ENCODE measurements around the gene REN. TPM values are rescaled to one million over a fixed set of nuclear protein-coding genes. Genes with fewer than 3 reads are reported as not detected.

The REN gene
- total and polyA plus RNA-seq, 7 donors, result not detected

DNA sequence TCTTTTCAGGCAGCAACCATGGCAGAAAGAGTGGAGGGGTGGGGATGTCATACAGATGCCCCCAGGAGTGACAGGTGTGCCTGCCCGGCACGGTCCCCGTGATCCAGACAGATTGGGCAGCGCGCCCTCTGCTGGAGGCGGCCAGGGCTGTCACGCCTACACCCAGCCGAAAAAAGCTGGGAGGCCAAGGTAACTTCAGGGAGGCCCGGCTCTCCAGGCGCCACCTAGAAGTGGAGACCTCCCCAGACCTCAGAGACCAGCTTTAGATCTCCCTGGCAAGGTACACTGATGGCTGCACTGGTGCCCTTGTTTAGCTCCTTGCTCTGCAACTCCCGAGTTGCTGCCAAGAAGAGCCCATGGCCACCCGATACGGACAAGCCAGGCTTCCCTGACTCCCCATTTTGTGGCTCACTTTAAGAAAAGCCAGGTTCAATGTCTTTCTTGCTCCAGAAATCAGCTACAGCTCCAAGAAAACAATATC, 41.0 kb upstream of the REN start:
- intact Hi-C loops (cut with DNase I), result loop anchor here (1.0 to 2.0 kb wide), 3 partner anchors 44 to 346 kb away; partner anchors contain the start of gene SNRPE (in 1 of the 2)
- ATAC-seq (peak; percentile 96 to 98 (median 96)), DNase-seq (peak; percentile 74 to 85)
- Histone ChIP-seq H3K4me1 (no peaks in the 10 kb centered on the region), H3K36me3 (ENCODE audit: insufficient read depth in 1 of 2, low read depth in 1 of 2) (no peaks in the 10 kb centered on the region), H3K4me3 (no peak overlapping the region), H3K27me3 (ENCODE audit: insufficient read depth in 3 of 3, low read length in 2 of 3) (peaks cover 0 to 2% (median 0%) of the 10 kb centered on the region in 3 donors), H3K9me3 (no peaks in the 10 kb centered on the region), H3K27ac (no peak overlapping the region)
- TF ChIP-seq, protein P1, sequence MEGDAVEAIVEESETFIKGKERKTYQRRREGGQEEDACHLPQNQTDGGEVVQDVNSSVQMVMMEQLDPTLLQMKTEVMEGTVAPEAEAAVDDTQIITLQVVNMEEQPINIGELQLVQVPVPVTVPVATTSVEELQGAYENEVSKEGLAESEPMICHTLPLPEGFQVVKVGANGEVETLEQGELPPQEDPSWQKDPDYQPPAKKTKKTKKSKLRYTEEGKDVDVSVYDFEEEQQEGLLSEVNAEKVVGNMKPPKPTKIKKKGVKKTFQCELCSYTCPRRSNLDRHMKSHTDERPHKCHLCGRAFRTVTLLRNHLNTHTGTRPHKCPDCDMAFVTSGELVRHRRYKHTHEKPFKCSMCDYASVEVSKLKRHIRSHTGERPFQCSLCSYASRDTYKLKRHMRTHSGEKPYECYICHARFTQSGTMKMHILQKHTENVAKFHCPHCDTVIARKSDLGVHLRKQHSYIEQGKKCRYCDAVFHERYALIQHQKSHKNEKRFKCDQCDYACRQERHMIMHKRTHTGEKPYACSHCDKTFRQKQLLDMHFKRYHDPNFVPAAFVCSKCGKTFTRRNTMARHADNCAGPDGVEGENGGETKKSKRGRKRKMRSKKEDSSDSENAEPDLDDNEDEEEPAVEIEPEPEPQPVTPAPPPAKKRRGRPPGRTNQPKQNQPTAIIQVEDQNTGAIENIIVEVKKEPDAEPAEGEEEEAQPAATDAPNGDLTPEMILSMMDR (IDR thresholded peaks at IDR 0.05), result peak; percentile 85
- 11 to 17% (median 14%) methylated on average over 13 of the region's 13 CpGs for WGBS, 3 donors

DNA sequence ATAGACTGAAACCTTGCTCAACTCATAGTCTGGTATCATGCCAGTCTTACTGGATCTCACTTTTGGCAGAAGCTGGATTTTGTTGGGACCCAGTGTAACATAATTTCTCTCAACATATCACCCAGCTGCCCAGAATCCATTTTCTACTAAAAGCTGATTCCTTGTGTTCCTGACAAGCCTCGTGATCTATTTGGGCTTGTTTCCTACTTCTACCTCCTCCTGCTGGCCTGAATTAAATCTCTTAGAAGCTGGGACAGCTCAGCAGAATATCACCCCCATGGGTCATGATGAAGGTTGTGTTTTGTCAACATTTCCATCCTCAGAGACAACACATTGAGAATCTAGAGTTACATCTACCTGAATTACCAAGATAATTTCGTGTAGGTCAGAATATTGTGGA, 40.0 kb upstream of the REN start:
- Histone ChIP-seq H3K27me3 (ENCODE audit: insufficient read depth in 3 of 3, low read length in 2 of 3) (peaks cover 0 to 2% (median 0%) of the 10 kb centered on the region in 3 donors), H3K27ac (no peak overlapping the region), H3K9me3 (no peaks in the 10 kb centered on the region), H3K36me3 (ENCODE audit: insufficient read depth in 1 of 2, low read depth in 1 of 2) (no peaks in the 10 kb centered on the region), H3K4me1 (no peaks in the 10 kb centered on the region), H3K4me3 (no peak overlapping the region)
- TF ChIP-seq, protein P1 (IDR thresholded peaks at IDR 0.05), result no peak
- 51 to 70% (median 62%) methylated on average over 2 of the region's 2 CpGs for WGBS, 3 donors
- intact Hi-C loops (cut with DNase I), result loop anchor here (2.0 kb wide), 2 partner anchors 43 to 345 kb away; partner anchors contain the start of gene SNRPE (in 1 of the 2)
- ATAC-seq (no peak), DNase-seq (no peak)

DNA sequence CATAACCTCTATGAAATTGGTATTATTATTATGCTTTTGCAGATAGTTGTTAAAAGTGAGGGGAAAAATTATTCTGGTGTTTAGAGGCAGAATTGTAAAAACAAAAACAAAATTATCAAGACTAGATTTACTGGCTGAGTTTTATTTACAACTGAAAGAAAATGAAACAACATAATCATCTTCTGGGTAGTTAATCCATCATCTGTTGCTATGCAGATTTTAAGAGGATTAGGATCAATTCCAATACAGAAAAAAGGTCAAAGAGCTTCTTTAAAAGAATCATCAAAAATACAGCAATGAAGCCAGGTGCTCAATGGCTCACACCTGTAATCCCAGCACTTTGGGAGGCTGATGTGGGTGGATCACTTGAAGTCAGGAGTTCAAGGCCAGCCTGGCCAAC, 39.3 kb upstream of the REN start:
- DNase-seq (no peak), ATAC-seq (no peak)
- Histone ChIP-seq H3K4me1 (peaks cover under 1% of the 10 kb centered on the region), H3K9me3 (no peaks in the 10 kb centered on the region), H3K4me3 (no peak overlapping the region), H3K36me3 (ENCODE audit: insufficient read depth in 1 of 2, low read depth in 1 of 2) (no peaks in the 10 kb centered on the region), H3K27ac (no peak overlapping the region), H3K27me3 (ENCODE audit: insufficient read depth in 3 of 3, low read length in 2 of 3) (peaks cover 0 to 2% (median 0%) of the 10 kb centered on the region in 3 donors)
- intact Hi-C loops (cut with DNase I), result no loop called here
- TF ChIP-seq, protein P1 (IDR thresholded peaks at IDR 0.05), result no peak

DNA sequence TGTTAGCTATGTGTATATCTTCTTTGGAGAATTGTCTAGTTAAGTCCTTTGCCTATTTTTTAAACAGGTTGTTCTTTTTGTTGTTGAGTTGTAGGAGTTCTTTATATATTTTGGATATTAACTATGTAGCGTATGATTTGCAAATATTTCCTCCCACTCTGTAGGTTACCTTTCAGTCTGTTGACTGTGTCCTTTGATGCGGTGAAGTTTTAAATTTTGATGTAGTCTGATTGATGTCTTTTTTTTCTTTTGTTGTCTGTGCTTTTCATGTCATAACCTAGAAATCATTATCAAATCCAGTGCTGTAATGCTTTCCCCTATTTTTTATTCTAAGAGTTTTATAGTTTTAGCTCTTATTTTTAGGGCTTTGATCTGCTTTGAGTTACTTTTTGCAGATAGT, 38.8 kb upstream of the REN start:
- intact Hi-C loops (cut with DNase I), result no loop called here
- WGBS, 3 donors, result 94 to 97% (median 97%) methylated on average over 2 of the region's 2 CpGs
- TF ChIP-seq, protein P1 (IDR thresholded peaks at IDR 0.05), result no peak
- peaks cover 0 to 2% (median 0%) of the 10 kb centered on the region in 3 donors for H3K27me3 ChIP-seq (ENCODE audit: insufficient read depth in 3 of 3, low read length in 2 of 3)
- no peak overlapping the region for H3K27ac ChIP-seq
- no peaks in the 10 kb centered on the region for H3K9me3 ChIP-seq
- no peaks in the 10 kb centered on the region for H3K36me3 ChIP-seq (ENCODE audit: insufficient read depth in 1 of 2, low read depth in 1 of 2)
- DNase-seq (no peak), ATAC-seq (no peak)
- peaks cover 4% of the 10 kb centered on the region for H3K4me1 ChIP-seq
- H3K4me3 ChIP-seq, result no peak overlapping the region

DNA sequence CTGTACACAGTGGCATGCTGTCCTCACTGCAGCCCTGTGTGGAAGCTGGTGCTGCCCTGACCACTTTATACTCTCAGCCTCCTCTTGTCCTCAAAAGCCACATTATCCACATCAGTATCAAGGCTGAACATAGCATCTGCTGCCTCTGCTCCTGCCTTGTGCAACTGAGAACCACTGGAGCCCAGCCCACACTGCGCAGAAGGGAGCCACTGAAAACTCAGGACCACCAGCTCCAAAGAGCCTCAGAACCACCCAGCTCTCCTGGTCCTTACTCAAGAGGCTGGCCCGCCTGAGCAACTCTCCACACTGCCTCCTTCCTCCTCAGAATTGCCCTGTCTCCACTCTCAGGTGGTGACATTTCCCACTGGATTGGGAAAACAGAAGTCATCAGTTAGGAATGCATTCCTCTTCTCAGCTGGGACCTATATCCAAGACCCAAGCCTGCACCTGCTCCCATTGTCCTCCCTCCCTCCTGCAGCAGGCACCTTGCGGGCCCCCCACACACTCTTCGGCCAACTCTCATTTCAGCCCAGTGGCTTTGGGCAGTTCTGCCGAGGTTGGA, 37.1 kb upstream of the REN start:
- Histone ChIP-seq H3K4me3 (no peak overlapping the region), H3K27me3 (ENCODE audit: insufficient read depth in 3 of 3, low read length in 2 of 3) (no peaks in the 10 kb centered on the region), H3K36me3 (ENCODE audit: insufficient read depth in 1 of 2, low read depth in 1 of 2) (no peaks in the 10 kb centered on the region), H3K9me3 (no peaks in the 10 kb centered on the region), H3K27ac (no peak overlapping the region), H3K4me1 (peaks cover 15% of the 10 kb centered on the region)
- intact Hi-C loops (cut with DNase I), result no loop called here
- 90 to 93% (median 90%) methylated on average over 5 of the region's 5 CpGs for WGBS, 3 donors
- TF ChIP-seq, protein P1 (IDR thresholded peaks at IDR 0.05), result no peak
- ATAC-seq (no peak), DNase-seq (no peak)

All from psoas muscle (tissue), 8 donors.